Mesenchymal stem cell (in vitro differentiated cells and primary cell): ENCODE data around the gene KIAA1586.

Experiments
- DNase-seq: peaks from one replicate; pipeline ENCODE4 v3.0.0-alpha.2; 2013
- H2AFZ ChIP-seq: one replicate; pipeline ENCODE4 v1.6.1; 2013; ENCODE audit warnings: low read depth, mild to moderate bottlenecking, control low read depth, inconsistent platforms, low read length, moderate library complexity
- H2AK5ac ChIP-seq: 2 replicates; pipeline ENCODE4 v1.6.1; 2013; ENCODE audit warnings: low read length, moderate library complexity, mild to moderate bottlenecking, inconsistent platforms; ENCODE audit not compliant: severe bottlenecking
- H2BK120ac ChIP-seq: one replicate; pipeline ENCODE4 v1.6.1; 2013; ENCODE audit warnings: low read depth, mild to moderate bottlenecking, inconsistent platforms, low read length, moderate library complexity
- H2BK12ac ChIP-seq, 2 experiments: one replicate each; pipeline ENCODE4 v1.6.1; 2013; ENCODE audit warnings: inconsistent platforms in 2 of 2, low read length in 2 of 2, mild to moderate bottlenecking in 2 of 2, moderate library complexity in 2 of 2, control low read depth in 1 of 2
- H2BK15ac ChIP-seq: one replicate; pipeline ENCODE4 v1.6.1; 2013; ENCODE audit warnings: mild to moderate bottlenecking, low read depth, inconsistent platforms; ENCODE audit not compliant: poor library complexity, severe bottlenecking
- H2BK5ac ChIP-seq: 2 replicates; pipeline ENCODE4 v1.6.1; 2013; ENCODE audit warnings: low read depth, mild to moderate bottlenecking, low read length, control low read depth, inconsistent platforms; ENCODE audit not compliant: poor library complexity, severe bottlenecking
- H3K14ac ChIP-seq, 2 experiments: one replicate each; pipeline ENCODE4 v1.6.1; 2013; ENCODE audit warnings: inconsistent platforms in 2 of 2, low read length in 2 of 2, control low read depth in 1 of 2, mild to moderate bottlenecking in 1 of 2, moderate library complexity in 1 of 2
- H3K18ac ChIP-seq, 2 experiments: one replicate each; pipeline ENCODE4 v1.6.1; 2013; ENCODE audit warnings: inconsistent platforms in 2 of 2, low read length in 2 of 2, control low read depth in 1 of 2, low read depth in 1 of 2, mild to moderate bottlenecking in 1 of 2
- H3K23ac ChIP-seq, 2 experiments: one replicate each; pipeline ENCODE4 v1.6.1; 2013; ENCODE audit warnings: inconsistent platforms in 2 of 2, low read length in 2 of 2, mild to moderate bottlenecking in 2 of 2, moderate library complexity in 2 of 2, control low read depth in 1 of 2
- H3K27ac ChIP-seq: 2 replicates; pipeline ENCODE4 v1.5.1; 2013; ENCODE audit warnings: mild to moderate bottlenecking, moderate library complexity, low read length, control low read depth, inconsistent platforms; ENCODE audit not compliant: poor library complexity, severe bottlenecking
- H3K27me3 ChIP-seq, 2 experiments: 2 replicates each; pipeline versions ENCODE4 v1.6.1 to v1.7.0; 2013; ENCODE audit warnings: low read length in 2 of 2, mild to moderate bottlenecking in 2 of 2, moderate library complexity in 2 of 2, control low read depth in 1 of 2, inconsistent platforms in 1 of 2; ENCODE audit not compliant: control insufficient read depth in 1 of 2, insufficient read depth in 1 of 2
- H3K36me3 ChIP-seq, 2 experiments: 2 replicates each; pipeline versions ENCODE4 v1.6.1 to v1.7.0; 2013; ENCODE audit warnings: low read length in 2 of 2, control low read depth in 1 of 2, inconsistent platforms in 1 of 2, low read depth in 1 of 2, mild to moderate bottlenecking in 1 of 2; ENCODE audit not compliant: insufficient read depth in 2 of 2, control insufficient read depth in 1 of 2
- H3K4ac ChIP-seq, 2 experiments: one replicate each; pipeline ENCODE4 v1.6.1; 2013; ENCODE audit warnings: inconsistent platforms in 2 of 2, low read length in 2 of 2, mild to moderate bottlenecking in 2 of 2, moderate library complexity in 2 of 2, control low read depth in 1 of 2, low read depth in 1 of 2
- H3K4me1 ChIP-seq: 2 replicates; pipeline ENCODE4 v1.6.1; 2013; ENCODE audit warnings: low read depth, low read length, control low read depth; ENCODE audit not compliant: control insufficient read depth, insufficient read depth
- H3K4me2 ChIP-seq: 2 replicates; pipeline ENCODE4 v1.6.1; 2013; ENCODE audit warnings: low read length, mild to moderate bottlenecking, inconsistent platforms; ENCODE audit not compliant: poor library complexity, severe bottlenecking
- H3K4me3 ChIP-seq, 2 experiments: 2 replicates each; pipeline versions ENCODE4 v1.5.1 to v1.7.0; 2013; ENCODE audit warnings: low read length in 2 of 2, mild to moderate bottlenecking in 2 of 2, control low read depth in 1 of 2, low read depth in 1 of 2; ENCODE audit not compliant: insufficient read depth in 1 of 2
- H3K79me1 ChIP-seq: replicated peaks from 2 replicates; pipeline ENCODE4 v1.6.1; 2013; ENCODE audit warnings: mild to moderate bottlenecking, control low read depth, low read length, inconsistent platforms; ENCODE audit not compliant: poor library complexity, severe bottlenecking
- H3K9ac ChIP-seq: 2 replicates; pipeline ENCODE4 v1.7.0; 2013; ENCODE audit warnings: mild to moderate bottlenecking, low read length, moderate library complexity
- H3K9me3 ChIP-seq: 2 replicates; pipeline ENCODE4 v1.7.0; 2013; ENCODE audit warnings: mild to moderate bottlenecking, low read length; ENCODE audit not compliant: control insufficient read depth
- H4K8ac ChIP-seq: one replicate; pipeline ENCODE4 v1.6.1; 2013; ENCODE audit warnings: inconsistent platforms, mild to moderate bottlenecking, low read length, moderate library complexity
- H4K91ac ChIP-seq: one replicate; pipeline ENCODE4 v1.6.1; 2013; ENCODE audit warnings: mild to moderate bottlenecking, low read length, inconsistent platforms
- WGBS: methylation state at CpG from one replicate; pipeline ENCODE4 v1.1.7; 2013; ENCODE audit warnings: mixed read lengths; 5-methylcytosine and 5-hydroxymethylcytosine counted together

KIAA1586 gene

GRCh38 chr6:57021086-57021720 lies 25.3 kb upstream of the KIAA1586 start:
- Histone ChIP-seq H3K27ac (no peak overlapping the region), H3K4ac (no peak overlapping the region), H4K8ac (no peak overlapping the region), H3K36me3 (peaks cover 0 to 7% of the 10 kb centered on the region in 2 experiments), H3K9ac (peak overlapping the region; percentile 57), H3K23ac (no peak overlapping the region), H2BK5ac (no peak overlapping the region), H2BK15ac (no peak overlapping the region), H4K91ac (no peak overlapping the region), H2AFZ (no peak overlapping the region), H3K4me1 (no peaks in the 10 kb centered on the region), H2AK5ac (no peak overlapping the region), H3K4me2 (no peak overlapping the region), H3K18ac (no peak overlapping the region), H3K14ac (no peak overlapping the region), H2BK12ac (no peak overlapping the region), H2BK120ac (no peak overlapping the region), H3K4me3 (no peak overlapping the region), H3K79me1 (no peaks in the 10 kb centered on the region), H3K27me3 (no peaks in the 10 kb centered on the region), H3K9me3 (peaks cover 29% of the 10 kb centered on the region)
- 13% methylated on average over 1 of the region's 1 CpG for WGBS
- DNase-seq: peak; percentile 57

- peaks cover 0 to 9% of the 10 kb centered on the region in 2 experiments for H3K36me3 ChIP-seq
- H3K9me3 ChIP-seq: peaks cover 32% of the 10 kb centered on the region
- no peak overlapping the region for H3K23ac ChIP-seq
- no peak overlapping the region for H3K4me2 ChIP-seq
- no peaks in the 10 kb centered on the region for H3K27me3 ChIP-seq
- H4K91ac ChIP-seq: no peak overlapping the region
- H3K4me3 ChIP-seq: no peak overlapping the region
- no peak overlapping the region for H3K14ac ChIP-seq
- no peak overlapping the region for H3K27ac ChIP-seq
- no peak overlapping the region for H3K9ac ChIP-seq
- no peaks in the 10 kb centered on the region for H3K4me1 ChIP-seq
- H2AFZ ChIP-seq: no peak overlapping the region
- H4K8ac ChIP-seq: no peak overlapping the region
- no peak overlapping the region for H2BK15ac ChIP-seq
- H2AK5ac ChIP-seq: no peak overlapping the region
- WGBS: 97% methylated on average over 1 of the region's 2 CpGs
- no peaks in the 10 kb centered on the region for H3K79me1 ChIP-seq
- no peak for DNase-seq
- H2BK120ac ChIP-seq: no peak overlapping the region
- H3K18ac ChIP-seq: no peak overlapping the region
- no peak overlapping the region for H3K4ac ChIP-seq
- no peak overlapping the region for H2BK12ac ChIP-seq
- no peak overlapping the region for H2BK5ac ChIP-seq
Observed at GRCh38 chr6:57024321-57024720, 22.2 kb upstream of the KIAA1586 start.

GRCh38 chr6:57024775-57025174 lies 21.7 kb upstream of the KIAA1586 start:
- Histone ChIP-seq H2BK5ac (no peak overlapping the region), H3K36me3 (peaks cover 0 to 9% of the 10 kb centered on the region in 2 experiments)
- no CpG with 5 or more reads among the region's 1 CpG for WGBS

GRCh38 chr6:57026001-57026400 lies 20.5 kb upstream of the KIAA1586 start:
- Histone ChIP-seq H3K4me3 (no peak overlapping the region), H3K27ac (no peak overlapping the region), H3K79me1 (no peaks in the 10 kb centered on the region), H3K23ac (no peak overlapping the region), H3K27me3 (no peaks in the 10 kb centered on the region), H3K36me3 (peaks cover 0 to 9% of the 10 kb centered on the region in 2 experiments), H3K9me3 (peaks cover 32% of the 10 kb centered on the region), H3K4me1 (no peaks in the 10 kb centered on the region), H2BK5ac (no peak overlapping the region), H2BK15ac (no peak overlapping the region), H4K91ac (no peak overlapping the region), H2AK5ac (no peak overlapping the region), H2AFZ (no peak overlapping the region), H3K4ac (no peak overlapping the region), H3K14ac (no peak overlapping the region), H3K4me2 (no peak overlapping the region), H2BK120ac (no peak overlapping the region), H3K9ac (no peak overlapping the region), H3K18ac (no peak overlapping the region), H4K8ac (no peak overlapping the region), H2BK12ac (no peak overlapping the region)
- DNase-seq: no peak
- WGBS: no CpG with 5 or more reads among the region's 1 CpG

More at GRCh38 chr6:57024775-57025174, 21.7 kb upstream of the KIAA1586 start:
- no peaks in the 10 kb centered on the region for H3K79me1 ChIP-seq
- H3K18ac ChIP-seq: no peak overlapping the region
- H3K23ac ChIP-seq: no peak overlapping the region
- no peak overlapping the region for H2BK15ac ChIP-seq
- no peak overlapping the region for H3K27ac ChIP-seq
- H3K4me2 ChIP-seq: no peak overlapping the region
- DNase-seq: no peak
- H3K4ac ChIP-seq: no peak overlapping the region
- H4K91ac ChIP-seq: no peak overlapping the region
- H3K4me3 ChIP-seq: peak overlapping the region in 1 of 2 experiments; percentile 14
- no peak overlapping the region for H2AK5ac ChIP-seq
- no peak overlapping the region for H3K14ac ChIP-seq
- no peak overlapping the region for H2AFZ ChIP-seq
- no peak overlapping the region for H2BK120ac ChIP-seq
- no peak overlapping the region for H3K9ac ChIP-seq
- H4K8ac ChIP-seq: no peak overlapping the region
- H2BK12ac ChIP-seq: no peak overlapping the region
- no peaks in the 10 kb centered on the region for H3K27me3 ChIP-seq
- peaks cover 32% of the 10 kb centered on the region for H3K9me3 ChIP-seq
- no peaks in the 10 kb centered on the region for H3K4me1 ChIP-seq
